ENCODE measurements around the gene LBX2. TPM values are rescaled to one million over a fixed set of nuclear protein-coding genes. Genes with fewer than 3 reads are reported as not detected.

The LBX2 gene
- total and polyA plus RNA-seq, 2 of the 4 experiments (the other 2 are of a cell fraction), result 0.18 to 0.62 TPM

- H3K4me3 ChIP-seq (ENCODE audit: insufficient read depth, low read depth, low read length), result no peak overlapping the region
- WGBS, 2 experiments (ENCODE audit: extremely low coverage in 2 of 2, insufficient read length in 1 of 2), result 93% methylated on average over 3 of the region's 13 CpGs; no CpG with 5 or more reads in 1 of the 2 experiments
- no peak overlapping the region for H3K18ac ChIP-seq (ENCODE audit: low read depth, low read length)
- no peak overlapping the region for H4K5ac ChIP-seq (ENCODE audit: low read depth, low read length)
- H3K9me3 ChIP-seq (ENCODE audit: control insufficient read depth, insufficient read depth, low read length), result peaks cover 20% of the 10 kb centered on the region
- H2AK5ac ChIP-seq (ENCODE audit: low read depth, low read length), result no peak overlapping the region
- no peak overlapping the region for H3K27ac ChIP-seq (ENCODE audit: insufficient read depth, low read length)
- ChIA-PET POLR2A (ENCODE audit: unreplicated experiment) (no interaction called here), CTCF (no interaction called here)
- dilution Hi-C loops (cut with HindIII; ENCODE audit: low sequenced_read_pairs, unreplicated experiment), result no loop called here
- BruUV-seq (replicated peaks), result no TSS peak
- H3K4ac ChIP-seq (ENCODE audit: low read depth, low read length), result no peak overlapping the region
- peaks cover 87% of the 10 kb centered on the region for H3K27me3 ChIP-seq (ENCODE audit: control insufficient read depth, insufficient read depth, low read length)
- no peak overlapping the region for H2AK9ac ChIP-seq (replicated peaks; ENCODE audit: low read depth, low read length, poor library complexity)
- no peaks in the 10 kb centered on the region for H3K36me3 ChIP-seq (ENCODE audit: control insufficient read depth, insufficient read depth, low read length)
- no peaks in the 10 kb centered on the region for H3K4me1 ChIP-seq (ENCODE audit: control insufficient read depth, insufficient read depth, low read length)
- no peak overlapping the region for H2BK5ac ChIP-seq (ENCODE audit: low read depth, low read length, poor library complexity, severe bottlenecking)
- H2BK120ac ChIP-seq (ENCODE audit: low read depth, low read length), result no peak overlapping the region
- no peak for TF ChIP-seq MAZ (IDR thresholded peaks at IDR 0.05; ENCODE audit: borderline replicate concordance, low read depth, low read length)
- TF ChIP-seq RAD21 (IDR thresholded peaks at IDR 0.05; ENCODE audit: low read length), result no peak
- TF ChIP-seq RFX5 (IDR thresholded peaks at IDR 0.05; ENCODE audit: low read depth, low read length), result no peak
- no peak for TF ChIP-seq ELK1 (IDR thresholded peaks at IDR 0.05; ENCODE audit: borderline replicate concordance, low read depth, low read length)
- TF ChIP-seq CHD1 (IDR thresholded peaks at IDR 0.05; ENCODE audit: low read depth, low read length), result no peak
- no peak for TF ChIP-seq SMC3 (IDR thresholded peaks at IDR 0.05; ENCODE audit: low read depth, low read length)
- no peak for TF ChIP-seq CTCF (conservative IDR thresholded peaks at IDR 0.05; ENCODE audit: low read depth, low read length)
- TF ChIP-seq POLR2A (IDR thresholded peaks at IDR 0.05; ENCODE audit: low read depth, low read length), result no peak
- no peak for TF ChIP-seq BHLHE40 (IDR thresholded peaks at IDR 0.05; ENCODE audit: low read depth, low read length)
- no peak overlapping the region for H3K56ac ChIP-seq (ENCODE audit: extremely low read depth, insufficient read depth, low read length)
- ATAC-seq (ENCODE audit: low read depth) (no peak), DNase-seq (no peak)
- H3K9me1 ChIP-seq (ENCODE audit: insufficient read depth, low read length), result no peaks in the 10 kb centered on the region
- no peak overlapping the region for H2BK15ac ChIP-seq (ENCODE audit: low read depth, low read length)
- in situ Hi-C loops (cut with MboI; ENCODE audit: low sequenced_read_pairs), result no loop called here
- no peak overlapping the region for H4K8ac ChIP-seq (ENCODE audit: low read depth in 2 of 2, low read length in 2 of 2)
- H4K91ac ChIP-seq (ENCODE audit: insufficient read depth, low read depth, low read length), result no peak overlapping the region
- no peak overlapping the region for H3K14ac ChIP-seq (replicated peaks; ENCODE audit: low read depth, low read length)
- no peak overlapping the region for H2BK20ac ChIP-seq (ENCODE audit: low read depth, low read length)
- H4K20me1 ChIP-seq (ENCODE audit: insufficient read depth, low read length), result 0 out of 2 replicates have a peak, but pooled peaks cover 5% of the 10 kb centered on the region
- H2AFZ ChIP-seq (replicated peaks; ENCODE audit: low read length, poor library complexity), result no peak overlapping the region
- no peak overlapping the region for H3K4me2 ChIP-seq (ENCODE audit: low read depth, low read length)
- H3K9ac ChIP-seq (ENCODE audit: low read depth, low read length), result no peak overlapping the region
- H3K23ac ChIP-seq (ENCODE audit: low read depth, low read length), result no peak overlapping the region
- intact Hi-C loops (cut with micrococcal nuclease), result no loop called here
- no peaks in the 10 kb centered on the region for H3K79me1 ChIP-seq (ENCODE audit: low read depth in 1 of 2, low read length in 2 of 2)
Observed at GRCh38 chr2:74516650-74517049, 17.2 kb upstream of the LBX2 start.
